NCI-H2029 (cell line): ENCODE data around the gene CATSPERD.

ENCODE experiments used
- DNase-seq: peaks from one replicate; lab custom pipeline; 2025; lab: John Stamatoyannopoulos, UW

CATSPERD gene, protein sequence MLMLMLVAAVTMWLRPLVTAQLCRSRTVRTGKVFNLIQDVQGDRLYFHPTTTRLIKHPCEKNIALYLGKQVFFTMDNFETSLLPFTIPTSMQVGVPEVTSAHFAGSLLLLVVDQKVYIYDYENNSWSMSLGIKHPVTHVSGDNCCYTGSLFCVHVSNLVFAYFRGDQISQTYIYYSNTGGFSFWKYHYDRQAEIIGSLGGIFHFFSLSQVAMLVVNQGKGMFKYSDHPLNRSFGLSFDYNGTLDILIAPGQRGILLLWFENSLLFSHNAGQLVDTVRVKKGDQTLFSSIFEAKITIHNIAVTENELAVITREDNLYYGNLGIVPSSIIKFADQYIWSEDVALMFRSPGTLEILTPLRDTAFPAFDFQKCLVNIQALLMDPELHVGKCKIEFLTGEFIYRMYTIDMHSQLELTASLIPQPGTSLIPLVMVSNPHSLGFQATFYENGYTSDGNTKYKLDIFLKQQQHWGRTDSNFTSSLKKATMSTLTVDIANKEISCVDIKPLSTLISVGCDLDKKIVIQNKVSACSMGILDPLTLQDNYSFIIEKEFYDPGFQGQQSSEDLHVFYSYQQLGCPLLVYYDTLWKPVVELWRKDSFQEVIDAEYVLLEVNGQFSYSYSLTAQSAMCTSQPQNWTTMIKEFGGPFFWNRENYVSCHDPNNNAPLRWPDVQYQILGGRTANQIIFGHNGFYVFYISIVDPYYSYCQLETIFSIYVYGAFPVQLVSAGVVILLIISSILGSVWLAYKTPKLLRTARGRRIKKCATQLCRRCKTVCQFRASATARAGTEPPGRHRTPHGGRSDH

DNA sequence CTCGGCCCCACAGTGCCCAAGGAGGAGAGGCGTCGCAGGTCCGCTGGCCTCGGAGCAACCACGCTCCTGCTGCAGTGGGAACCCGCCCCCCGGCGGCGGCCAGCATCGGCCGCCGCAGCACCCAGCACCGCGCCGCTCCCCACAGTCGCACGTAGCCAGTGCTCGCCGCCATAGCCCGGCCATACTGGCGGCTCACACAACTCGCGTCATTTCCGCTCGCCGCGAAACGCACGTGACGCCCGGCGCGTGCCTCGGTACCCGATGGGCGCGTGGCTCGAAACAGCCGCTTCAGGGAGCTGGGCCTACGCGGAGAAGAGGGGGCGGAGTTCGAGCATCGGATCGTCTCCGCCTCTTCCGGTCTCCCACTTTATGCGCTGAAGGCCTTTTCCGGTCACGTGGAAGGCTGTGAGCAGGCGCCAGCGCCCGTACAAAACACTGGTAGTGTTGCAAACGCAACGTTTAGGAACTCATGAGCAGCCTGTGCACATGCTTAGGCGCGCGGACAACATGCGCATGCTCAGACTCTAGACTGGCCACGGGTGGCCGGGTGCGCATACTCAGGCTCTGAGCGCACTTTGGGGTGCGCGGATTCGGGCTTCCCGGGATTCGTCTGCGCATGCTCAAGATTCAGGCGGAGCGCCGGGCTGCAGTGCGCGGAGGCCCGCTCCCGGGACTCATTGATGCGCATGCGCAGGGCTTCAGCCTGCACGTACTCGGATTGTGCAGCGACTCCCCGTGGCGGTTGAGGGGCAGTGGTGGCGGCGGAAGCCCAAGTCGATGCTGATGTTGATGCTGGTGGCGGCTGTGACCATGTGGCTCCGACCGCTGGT lies at the start of gene CATSPERD, which contains the start of gene LONP1:
Gene CATSPERD, plus strand, starts transcription at position 677 of the 830 bp plus-strand sequence. Its CDS starts 101 bp downstream, at position 778.
Gene LONP1, minus strand, starts transcription at position 186 of the 830 bp plus-strand sequence. Its CDS starts 14 bp downstream, at position 172.
- peak; percentile 99 for DNase-seq

DNA sequence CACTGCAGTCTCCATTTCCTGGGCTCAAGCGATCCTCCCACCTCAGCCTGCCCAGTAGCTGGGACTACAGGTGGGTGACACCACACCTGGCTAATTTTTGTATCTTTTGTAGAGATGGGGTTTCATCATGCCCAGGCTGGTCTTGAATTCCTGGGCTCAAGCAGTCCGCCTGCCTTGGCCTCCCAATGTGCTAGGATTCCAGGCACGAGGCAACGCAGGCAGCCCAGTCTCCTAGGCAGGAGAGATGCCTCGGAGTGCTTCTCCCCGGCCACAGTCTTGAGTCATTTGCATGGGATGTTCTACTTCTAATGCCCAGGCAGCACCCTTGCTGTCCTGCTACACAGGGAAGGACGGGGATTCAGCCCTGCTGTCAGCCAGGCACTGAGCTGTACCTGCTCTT lies 48.8 kb upstream of the CATSPERD start:
- no peak for DNase-seq

DNA sequence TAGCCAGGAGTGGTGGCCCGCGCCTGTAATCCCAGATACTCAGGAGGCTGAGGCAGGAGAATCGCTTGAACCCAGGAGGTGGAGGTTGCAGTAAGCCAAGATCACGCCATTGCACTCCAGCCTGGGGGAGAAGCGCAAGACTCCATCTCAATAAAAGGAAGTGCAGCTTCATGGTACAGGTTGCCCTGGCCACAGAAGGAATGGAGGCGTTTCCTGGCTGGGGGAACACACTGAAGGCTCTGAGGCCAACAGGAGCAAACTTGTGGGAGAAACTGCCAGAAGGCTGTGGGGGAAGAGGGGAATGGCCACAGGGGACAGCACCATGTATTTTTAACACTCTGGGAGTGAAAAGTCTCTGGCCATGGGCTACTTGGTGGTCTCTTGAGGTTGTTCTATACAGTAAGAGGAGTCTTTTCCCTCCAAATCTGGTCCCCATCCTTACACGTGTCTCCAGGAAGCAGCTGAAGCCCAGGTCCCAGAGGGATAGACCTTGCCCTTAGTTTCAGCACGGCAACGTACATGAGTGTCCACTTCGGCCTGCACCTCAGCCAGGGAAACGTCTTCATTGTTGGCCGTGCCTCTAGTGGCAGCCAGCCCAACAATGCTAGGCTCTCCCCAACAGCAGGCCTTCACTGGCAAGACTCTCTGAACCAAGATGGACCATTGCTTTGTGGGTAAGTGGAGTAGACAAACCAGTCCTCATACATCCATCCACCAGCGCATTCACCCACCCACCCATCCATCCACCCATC lies 47.6 kb upstream of the CATSPERD start:
- no peak for DNase-seq

DNA sequence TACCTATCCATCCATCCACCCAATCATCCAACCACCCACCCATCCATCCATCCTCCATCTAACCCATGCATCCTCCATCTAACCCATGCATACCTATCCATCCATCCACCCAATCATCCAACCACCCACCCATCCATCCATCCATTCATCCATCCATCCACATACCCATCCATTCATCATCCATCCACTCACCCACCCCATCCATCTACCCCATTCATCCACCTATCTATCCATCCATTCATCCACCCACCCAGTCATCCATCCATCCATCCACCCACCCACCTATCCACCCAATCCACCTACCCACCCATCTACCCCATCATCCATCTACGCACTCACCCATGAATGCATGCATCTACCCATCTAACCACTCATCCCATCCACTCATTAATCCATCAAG lies 46.7 kb upstream of the CATSPERD start:
- DNase-seq, result no peak

DNA sequence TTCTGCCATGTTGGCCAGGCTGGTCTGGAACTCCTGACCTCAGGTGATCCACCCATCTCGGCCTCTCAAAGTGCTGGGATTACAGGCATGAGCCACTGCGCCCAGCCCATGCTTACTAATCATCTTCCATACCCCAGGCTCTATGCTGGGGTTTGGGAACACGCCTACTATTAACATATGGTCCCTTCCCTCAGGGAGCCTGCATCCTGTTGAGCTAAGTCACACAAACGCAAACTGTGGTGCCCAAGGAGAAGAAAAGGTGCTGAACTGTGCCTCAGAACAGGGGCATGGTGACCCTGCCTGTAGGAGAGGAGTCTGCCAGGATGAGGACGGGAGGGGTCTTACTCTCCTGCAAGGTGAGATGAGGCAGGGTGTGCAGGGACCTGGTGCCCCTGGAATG lies 45.7 kb upstream of the CATSPERD start:
- DNase-seq, result no peak

DNA sequence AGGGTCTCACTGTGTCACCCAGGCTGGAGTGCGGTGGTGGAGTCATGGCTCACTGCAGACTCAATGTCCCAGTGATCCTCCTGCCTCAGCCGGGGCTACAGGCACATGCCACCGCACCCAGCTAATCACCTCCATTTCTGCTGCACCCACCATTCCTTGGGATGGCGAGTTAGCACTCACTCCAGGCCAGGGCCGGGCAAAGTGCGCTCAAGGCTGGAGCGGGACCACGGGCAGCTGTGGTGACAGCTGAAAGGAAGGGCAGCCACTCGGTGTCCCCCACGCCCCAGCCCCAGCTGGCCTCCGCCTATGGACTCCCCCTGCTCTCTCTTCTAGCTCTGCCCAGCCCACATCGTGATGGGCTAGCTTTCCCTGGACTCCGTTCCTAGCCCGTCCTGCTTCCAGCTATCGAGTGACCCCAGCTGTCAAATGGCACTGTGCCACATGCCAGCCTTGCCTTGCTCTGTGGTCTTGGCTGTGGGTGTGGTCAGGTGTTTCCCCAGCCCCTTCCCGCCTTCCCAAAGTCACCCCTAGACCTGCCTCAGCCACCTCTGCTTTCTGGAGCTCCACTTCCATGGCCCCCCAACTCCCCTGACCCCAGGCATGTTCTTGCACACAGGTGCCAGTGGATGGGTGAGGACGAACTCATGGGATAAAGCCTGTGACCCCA lies 44.2 kb upstream of the CATSPERD start:
- no peak for DNase-seq

DNA sequence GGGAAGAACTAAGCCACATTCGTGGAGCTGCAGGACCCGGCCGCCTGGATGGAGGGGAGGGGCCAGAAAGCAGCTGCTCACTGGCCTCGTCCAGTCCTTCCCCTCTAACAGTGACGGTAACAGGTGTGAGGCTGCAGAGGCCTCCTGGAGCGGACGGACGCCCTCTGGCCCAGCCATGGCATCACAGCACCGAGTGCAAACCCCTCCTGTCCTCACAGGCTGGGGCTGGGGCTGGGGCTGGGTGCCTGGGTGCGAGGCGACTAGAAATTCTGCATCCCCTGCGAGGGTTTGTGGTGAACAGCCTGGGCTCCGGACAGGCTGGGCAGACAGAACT lies 43.7 kb upstream of the CATSPERD start:
- no peak for DNase-seq

DNA sequence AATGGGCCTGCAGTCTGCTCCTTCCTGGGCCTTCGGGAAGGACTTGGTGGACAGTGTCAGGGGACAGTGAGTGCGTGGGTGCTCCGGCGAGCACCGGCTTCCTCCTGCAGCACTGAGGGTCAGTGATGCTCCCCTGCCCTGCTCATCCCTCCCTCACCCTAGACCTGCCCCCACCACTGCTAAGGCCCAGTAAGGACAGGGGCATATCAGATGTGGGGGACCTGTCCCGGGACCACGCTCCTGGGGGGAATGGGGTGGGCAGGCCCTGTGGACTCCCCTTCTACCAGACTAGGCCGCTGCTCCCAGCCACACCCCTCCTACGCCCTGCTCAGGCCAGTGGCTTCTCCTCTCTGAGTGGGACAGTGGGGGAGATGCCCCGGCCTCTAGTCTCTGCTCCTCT lies 43.3 kb upstream of the CATSPERD start:
- no peak for DNase-seq

DNA sequence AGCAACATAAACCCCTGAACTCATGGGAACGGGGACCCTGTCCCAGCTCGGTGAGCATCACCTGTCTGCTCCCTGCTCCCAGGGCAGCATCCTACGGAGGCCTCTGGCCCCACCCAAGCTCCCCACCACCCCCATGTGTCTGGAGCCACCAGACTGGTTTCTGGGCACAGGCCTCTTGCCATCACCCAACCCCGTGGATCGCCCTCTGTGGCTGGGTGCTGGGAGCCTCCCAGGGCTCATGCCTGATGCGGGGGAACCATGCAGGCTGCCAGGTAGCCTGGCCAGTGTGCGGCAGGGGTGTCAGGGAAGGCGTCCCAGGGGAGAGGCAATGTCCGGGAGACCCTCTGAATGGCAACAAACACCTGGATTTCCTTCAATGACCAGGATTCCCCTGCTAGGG lies 42.9 kb upstream of the CATSPERD start:
- DNase-seq, result no peak

DNA sequence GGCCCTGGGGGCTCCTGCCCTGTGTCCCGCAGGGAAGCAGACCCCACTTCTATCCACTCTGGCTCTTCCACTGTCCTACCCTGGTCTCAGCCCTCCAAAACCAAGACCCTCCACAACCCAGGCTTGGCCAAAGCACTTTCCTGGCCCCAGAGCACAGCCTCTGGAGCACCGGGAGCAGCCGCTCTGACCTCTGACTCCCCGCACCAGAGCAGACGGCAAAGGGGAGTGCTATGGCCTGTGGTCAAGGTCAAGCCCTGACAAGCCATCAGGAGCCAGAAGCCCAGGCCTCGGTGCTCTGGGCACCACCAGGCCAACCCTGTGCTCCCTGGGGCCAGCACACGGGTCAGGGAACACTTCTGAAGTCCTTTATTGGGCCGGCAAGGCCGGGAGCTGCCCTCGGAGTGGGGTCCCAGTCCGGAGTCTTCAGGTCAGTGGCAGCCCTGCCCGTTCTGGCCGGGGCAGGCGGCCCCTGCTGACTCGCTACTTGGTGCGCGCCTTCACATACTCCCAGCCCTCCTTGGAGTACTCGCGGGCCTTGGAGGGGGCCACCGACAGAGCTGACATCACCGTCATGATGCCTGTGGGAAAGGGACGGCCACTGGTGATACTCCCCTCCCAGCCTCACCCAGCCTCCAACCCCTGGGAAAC lies 42.2 kb upstream of the CATSPERD start:
- no peak for DNase-seq

DNA sequence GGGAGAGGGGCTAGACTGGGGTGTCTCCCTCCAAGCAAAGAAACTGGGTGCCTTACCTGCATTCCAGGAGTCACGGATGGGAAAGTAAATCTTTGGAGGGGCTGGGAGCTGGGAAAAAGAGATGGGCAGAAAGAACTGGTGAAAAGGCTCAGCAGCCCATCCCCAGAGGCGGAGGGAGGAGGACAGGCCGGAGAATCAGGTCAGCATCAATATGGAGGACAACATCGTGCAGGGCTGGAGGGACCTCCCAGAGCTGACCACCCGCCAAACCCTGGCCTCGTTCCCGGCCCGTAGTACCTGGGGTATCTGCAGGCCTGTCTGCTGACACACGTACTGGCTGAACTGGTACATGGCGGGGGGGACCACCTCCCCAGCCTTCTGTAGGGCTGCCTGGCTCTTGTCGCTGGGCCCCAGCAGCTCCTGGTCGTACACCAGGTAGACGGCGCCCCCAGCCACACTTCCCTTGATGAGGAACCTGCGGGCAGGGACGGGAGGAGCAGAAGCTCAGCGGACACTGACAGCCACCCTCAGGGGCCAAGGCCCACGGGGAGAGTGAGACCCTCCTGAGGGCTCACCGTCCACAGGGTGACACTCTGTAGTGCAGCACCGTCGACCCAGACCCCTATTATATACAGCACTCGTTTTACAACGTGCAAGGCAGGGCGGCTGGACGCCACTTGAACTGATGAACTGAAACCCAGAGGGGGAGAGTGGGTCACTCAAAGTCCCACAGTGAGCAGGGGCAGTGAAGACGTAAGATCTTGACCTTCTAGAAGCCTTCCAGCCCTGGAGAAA lies 41.0 kb upstream of the CATSPERD start:
- no peak for DNase-seq

DNA sequence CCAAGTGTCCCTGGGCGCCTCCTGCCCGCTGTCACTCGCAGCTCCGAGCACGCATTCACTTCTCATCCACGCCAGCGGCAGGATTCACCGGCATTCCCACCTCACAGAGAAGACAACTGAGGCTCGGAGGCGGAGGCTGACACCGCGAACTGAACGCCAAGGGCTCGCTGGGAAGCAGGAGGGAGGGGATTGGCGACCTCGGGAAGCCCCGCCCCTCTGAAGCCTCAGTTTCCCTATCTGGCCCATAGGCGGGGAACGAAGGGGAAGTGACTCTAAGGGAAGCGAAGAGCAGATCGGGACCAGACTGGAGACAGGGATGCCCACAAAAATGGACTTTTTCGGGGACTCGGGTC lies 40.4 kb upstream of the CATSPERD start:
- DNase-seq, result no peak

DNA sequence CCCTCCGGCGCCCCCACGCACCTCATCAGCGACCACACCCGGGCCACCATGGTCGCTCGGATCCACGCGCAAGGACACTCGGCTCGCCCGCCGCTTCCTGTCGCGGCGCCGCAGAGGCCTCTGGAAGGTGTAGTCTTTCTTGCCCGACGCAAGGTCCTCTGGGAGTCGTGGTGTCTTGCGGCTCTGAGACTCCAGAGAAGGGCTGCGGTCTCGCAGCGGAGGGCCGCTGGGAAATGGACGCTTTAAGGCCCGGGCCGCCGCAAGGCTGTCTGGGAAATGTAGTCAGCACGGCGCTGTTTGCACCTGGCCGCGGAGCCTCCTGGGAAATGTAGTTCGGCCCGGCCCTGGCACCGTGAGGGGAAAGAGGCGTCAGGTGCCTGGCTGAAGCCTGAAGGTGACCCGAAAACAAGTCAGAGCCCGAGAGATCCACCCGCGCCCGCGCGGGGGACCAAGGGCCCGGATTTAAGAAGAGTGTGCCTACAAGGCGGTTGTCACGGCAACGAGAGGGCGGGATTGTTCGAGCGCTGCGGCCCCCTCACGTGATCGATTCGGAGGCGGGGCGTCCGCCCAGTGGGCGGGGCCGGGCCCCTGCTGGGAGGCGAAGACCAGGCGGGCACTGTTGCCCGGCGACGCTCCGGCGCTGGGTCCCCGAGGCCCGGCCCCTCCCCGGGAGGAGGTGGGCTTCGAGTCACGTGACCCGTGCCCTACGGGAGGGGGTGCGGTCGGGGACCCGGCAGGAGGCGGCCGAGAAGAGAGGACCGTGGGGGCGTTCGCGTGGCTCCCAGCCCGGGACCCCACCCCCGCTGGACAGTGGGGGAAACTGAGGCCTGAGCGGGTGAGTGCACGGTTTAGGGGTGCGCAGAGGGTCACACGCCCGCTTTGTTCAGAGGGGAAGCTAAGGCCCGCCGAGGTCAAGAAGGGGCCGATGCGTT lies 39.7 kb upstream of the CATSPERD start, which contains the start of the genes HSD11B1L and MICOS13:
Gene HSD11B1L, plus strand, starts transcription at position 591 of the 932 bp plus-strand sequence. CDS start 3,806 bp downstream, outside the sequence.
Gene MICOS13, minus strand, starts transcription at position 80 of the 932 bp plus-strand sequence. Its CDS starts 30 bp downstream, at position 50.
- peak; percentile 98 for DNase-seq

DNA sequence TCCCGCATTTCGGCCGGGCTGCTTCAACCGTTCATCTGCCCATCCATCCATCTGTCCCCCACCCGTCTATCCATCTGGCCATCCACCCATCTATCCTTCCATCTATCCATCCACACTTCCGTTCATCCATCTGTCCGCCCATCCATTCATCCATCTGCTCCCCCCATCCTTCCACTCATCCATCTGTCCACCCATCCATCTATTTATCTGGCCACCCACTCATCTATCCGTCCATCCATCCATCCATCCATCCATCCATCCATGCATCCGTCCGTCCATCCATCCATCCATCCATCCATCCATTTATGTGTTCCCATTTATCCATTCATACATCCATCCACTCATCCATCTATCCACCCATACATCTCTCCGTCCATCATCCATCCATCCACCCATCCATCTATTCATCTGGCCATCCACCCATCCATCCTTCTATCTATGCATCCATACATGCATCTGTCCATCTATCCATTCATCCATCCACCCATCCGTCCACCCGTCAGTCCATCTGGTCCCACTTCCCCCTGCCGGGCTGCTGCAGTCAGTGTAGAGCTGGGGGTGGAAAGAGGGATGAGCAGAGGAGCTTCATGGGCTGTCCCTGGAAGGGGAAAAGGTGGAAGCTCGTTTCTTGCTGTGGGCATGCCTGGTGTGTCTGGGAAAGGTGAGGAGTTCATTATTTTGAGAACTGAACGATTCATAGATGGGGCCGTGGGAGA lies 38.9 kb upstream of the CATSPERD start:
- DNase-seq, result no peak

DNA sequence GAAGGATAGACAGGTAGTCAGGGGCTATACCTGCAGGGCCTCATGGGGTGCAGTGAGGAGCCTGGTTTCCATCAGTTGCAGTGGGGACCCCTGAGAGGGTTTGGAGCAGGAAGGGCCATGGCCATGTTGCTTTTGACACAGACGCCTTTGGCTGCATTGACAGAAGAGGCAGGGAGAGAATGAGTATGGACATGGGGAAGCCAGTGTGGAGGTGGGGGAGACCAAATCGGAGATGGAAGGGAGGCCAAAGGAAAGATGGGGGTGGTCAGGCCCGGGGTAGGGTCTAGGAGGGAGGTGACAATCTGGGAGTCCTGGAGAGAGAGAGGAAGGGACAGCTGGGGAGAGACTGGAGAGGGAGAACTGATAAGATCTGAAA lies 38.3 kb upstream of the CATSPERD start:
- DNase-seq, result no peak

DNA sequence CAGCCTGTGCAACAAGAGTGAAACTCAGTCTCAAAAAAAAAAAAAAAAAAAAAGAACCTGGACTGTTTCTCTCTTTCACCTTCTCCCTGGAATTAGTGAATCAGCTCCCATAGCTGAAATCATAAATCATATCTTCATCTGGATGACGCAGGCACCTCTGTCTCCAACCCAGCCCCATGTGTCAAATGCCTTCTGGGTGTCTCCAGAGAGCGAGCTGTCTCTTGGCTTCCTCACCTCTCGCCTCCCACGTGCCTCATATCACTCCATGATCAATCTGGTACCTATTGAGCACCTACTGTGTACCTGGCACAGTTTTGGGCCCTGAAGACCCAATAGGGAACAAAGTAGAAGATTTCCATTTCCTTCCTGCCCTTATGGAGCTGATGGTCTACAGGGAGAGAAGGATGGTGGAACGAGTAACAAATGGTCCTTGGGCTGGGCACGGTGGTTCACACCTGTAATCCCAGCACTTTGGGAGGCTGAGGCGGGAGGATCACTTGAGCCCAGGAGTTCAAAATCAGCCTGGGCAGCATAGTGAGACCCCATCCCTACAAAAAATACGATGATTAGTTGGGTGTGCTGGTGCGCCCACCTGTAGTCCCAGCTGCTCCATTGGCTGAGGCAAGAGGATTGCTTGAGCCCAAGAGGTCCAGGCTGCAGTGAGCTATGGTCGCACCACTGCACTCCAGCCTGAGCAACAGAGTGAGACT lies 37.1 kb upstream of the CATSPERD start:
- no peak for DNase-seq
